Measurements from ENCODE around the gene SSX2IP. TPM values are rescaled to one million over a fixed set of nuclear protein-coding genes. Genes with fewer than 3 reads are reported as not detected.
"Not testable (repeated sequence)": the region's sequence is repeated elsewhere in the genome, so short reads cannot be mapped to it uniquely, and the experiment has no call there.

The SSX2IP gene
- total RNA-seq: 10 to 100 TPM in 1 of 2 donors, 1 to 10 TPM in 1; 8.5 to 13.8 TPM

DNA sequence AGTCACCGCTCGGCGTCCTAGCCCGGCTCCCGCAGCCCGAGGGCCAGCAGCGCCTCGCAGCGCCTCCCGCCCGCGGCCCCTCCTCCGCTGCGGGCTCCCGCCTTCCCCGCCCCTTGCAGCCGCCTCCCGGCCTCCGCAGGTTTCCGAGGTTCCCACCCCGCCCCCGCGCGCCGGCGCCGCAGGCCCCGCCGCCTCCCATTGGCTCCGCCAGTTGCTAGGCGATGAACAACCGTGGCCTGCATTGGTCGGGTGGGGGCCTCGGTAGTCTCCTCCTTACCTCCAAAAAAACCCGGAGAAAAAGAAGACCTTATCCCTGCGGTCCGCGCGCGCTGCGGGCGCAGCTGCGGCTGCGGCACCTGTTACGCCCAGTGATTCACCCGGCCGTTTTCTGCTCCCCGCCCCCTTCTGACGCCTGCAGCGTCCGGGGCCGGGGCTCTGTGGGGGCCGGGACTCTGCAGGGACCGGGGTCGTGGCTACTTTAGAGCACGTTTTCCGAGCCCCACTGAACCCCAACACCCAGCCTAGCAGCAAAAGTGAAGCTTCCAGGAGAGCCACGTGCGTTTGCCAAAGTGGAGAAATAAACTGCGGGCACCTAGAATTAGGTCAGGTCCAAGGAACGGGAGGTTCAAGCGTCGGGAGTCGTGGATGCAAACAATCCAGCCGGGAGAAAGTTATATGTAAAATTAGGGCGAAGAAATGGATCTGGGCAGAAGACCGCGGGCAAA lies at the start of gene SSX2IP:
Gene SSX2IP (minus strand): TSS at position 65 of the 725 bp plus-strand sequence. CDS start 19,242 bp downstream, outside the sequence.
- ATAC-seq (replicated peaks in 1 of 2): peak; percentile 91 to 92
- Mint-ChIP-seq H3K4me1 (ENCODE audit: low read depth) (peaks cover 76% of the 10 kb centered on the region), H3K36me3 (ENCODE audit: insufficient read depth in 2 of 2) (peaks cover 0 to 4% of the 10 kb centered on the region in 2 donors)

DNA sequence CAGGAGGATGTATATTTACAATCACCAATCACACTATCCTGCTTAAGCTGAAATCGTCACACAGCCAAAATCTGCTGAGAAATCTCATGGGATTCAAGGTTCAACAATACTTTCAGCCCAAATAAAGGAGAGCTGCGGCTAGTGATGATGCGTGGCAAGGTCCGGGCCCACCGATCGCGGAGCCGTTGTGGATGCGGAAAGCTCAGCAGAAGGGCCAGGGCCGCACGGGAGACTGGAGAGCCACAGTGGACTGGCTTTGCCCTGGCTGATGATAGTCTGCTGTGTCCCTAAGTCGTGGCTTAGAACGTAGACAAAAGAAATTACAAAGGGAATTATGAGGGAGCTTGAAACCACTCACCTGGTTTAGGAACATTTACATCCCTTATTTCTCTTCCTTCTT lies 48.0 kb upstream of the SSX2IP start:
- ATAC-seq (replicated peaks in 1 of 2) (no peak), DNase-seq (no peak)
- Mint-ChIP-seq H3K27ac (no peak overlapping the region), H3K9me3 (no peaks in the 10 kb centered on the region), H3K27me3 (ENCODE audit: low read depth) (peaks cover 17% of the 10 kb centered on the region), H3K4me1 (ENCODE audit: low read depth) (peaks cover 21% of the 10 kb centered on the region), H3K4me3 (no peak overlapping the region), H3K36me3 (ENCODE audit: insufficient read depth in 2 of 2) (peaks cover 0 to 1% of the 10 kb centered on the region in 2 donors)

More for the DNA sequence above, at the start of gene SSX2IP:
- Mint-ChIP-seq H3K27me3 (ENCODE audit: low read depth) (no peaks in the 10 kb centered on the region), H3K27ac (peak within 1 kb of the TSS; percentile 92), H3K9me3 (no peaks in the 10 kb centered on the region), H3K4me3 (peak within 1 kb of the TSS; percentile 99 to 100)
- peak; percentile 98 to 99 for DNase-seq

- Mint-ChIP-seq H3K4me3 (no peak overlapping the region), H3K27ac (no peak overlapping the region), H3K4me1 (ENCODE audit: low read depth) (peaks cover 15% of the 10 kb centered on the region), H3K36me3 (ENCODE audit: insufficient read depth in 2 of 2) (peaks cover 0 to 1% of the 10 kb centered on the region in 2 donors), H3K9me3 (no peaks in the 10 kb centered on the region), H3K27me3 (ENCODE audit: low read depth) (peaks cover 17% of the 10 kb centered on the region)
- DNase-seq: no peak
- ATAC-seq (replicated peaks in 1 of 2): no peak
Observed at GRCh38 chr1:84737590-84737989, 47.3 kb upstream of the SSX2IP start.

- Mint-ChIP-seq H3K27me3 (ENCODE audit: low read depth) (peaks cover 17% of the 10 kb centered on the region), H3K9me3 (no peaks in the 10 kb centered on the region), H3K27ac (no peak overlapping the region), H3K36me3 (ENCODE audit: insufficient read depth in 2 of 2) (peaks cover 0 to 1% of the 10 kb centered on the region in 2 donors), H3K4me3 (no peak overlapping the region), H3K4me1 (ENCODE audit: low read depth) (peaks cover 9% of the 10 kb centered on the region)
- ATAC-seq (replicated peaks in 1 of 2) (peak in 1 of 2 donors; percentile 62), DNase-seq (no peak)
Observed at GRCh38 chr1:84736944-84737343, 46.7 kb upstream of the SSX2IP start.

DNA sequence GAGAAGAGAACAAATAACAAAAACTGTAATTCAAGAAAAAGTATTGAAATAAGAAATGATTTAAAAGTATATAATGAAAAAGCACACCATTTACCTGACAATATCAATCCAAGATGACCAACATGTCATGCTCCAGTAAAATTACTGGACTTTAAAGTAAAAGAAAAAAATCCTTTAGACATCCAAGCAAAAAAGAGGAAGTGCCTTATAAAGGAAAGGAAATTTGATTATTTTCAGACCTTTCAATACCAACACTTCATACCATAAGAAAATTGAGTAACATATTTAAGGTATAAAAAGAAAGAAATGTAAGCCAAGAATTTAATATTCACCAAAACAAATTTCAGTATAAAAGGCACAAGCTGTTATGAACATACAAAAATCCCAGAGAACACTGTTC lies 46.2 kb upstream of the SSX2IP start:
- no peaks in the 10 kb centered on the region for H3K9me3 Mint-ChIP-seq
- H3K27ac Mint-ChIP-seq: no peak overlapping the region
- no peaks in the 10 kb centered on the region for H3K36me3 Mint-ChIP-seq (ENCODE audit: insufficient read depth in 2 of 2)
- H3K27me3 Mint-ChIP-seq (ENCODE audit: low read depth): peaks cover 21% of the 10 kb centered on the region
- H3K4me3 Mint-ChIP-seq: no peak overlapping the region
- DNase-seq (no peak), ATAC-seq (replicated peaks in 1 of 2) (no peak)
- H3K4me1 Mint-ChIP-seq (ENCODE audit: low read depth): peaks cover 4% of the 10 kb centered on the region

DNA sequence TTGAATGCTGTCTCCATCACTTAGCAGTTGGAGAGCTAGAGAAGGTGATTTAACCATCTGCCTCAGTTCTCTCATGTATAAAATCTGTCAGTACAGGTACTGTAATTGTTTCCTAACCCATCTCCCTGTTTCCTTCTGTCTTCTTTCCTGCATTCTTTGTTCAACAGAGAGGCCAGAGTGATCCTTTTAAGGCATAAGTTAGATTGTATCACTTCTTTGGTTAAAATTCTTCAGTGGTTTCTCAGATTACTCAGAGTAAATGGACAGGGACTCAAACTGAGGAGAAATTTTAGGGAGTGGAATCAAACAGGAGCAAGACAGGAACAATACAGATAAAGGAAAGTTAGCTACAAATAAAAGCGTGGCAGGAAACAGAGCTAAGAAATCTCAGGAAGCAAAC lies 45.2 kb upstream of the SSX2IP start:
- DNase-seq: no peak
- peaks cover 30% of the 10 kb centered on the region for H3K27me3 Mint-ChIP-seq (ENCODE audit: low read depth)
- ATAC-seq (replicated peaks in 1 of 2): no peak
- no peak overlapping the region for H3K27ac Mint-ChIP-seq
- no peaks in the 10 kb centered on the region for H3K9me3 Mint-ChIP-seq
- H3K4me1 Mint-ChIP-seq (ENCODE audit: low read depth): peaks cover 4% of the 10 kb centered on the region
- H3K4me3 Mint-ChIP-seq: no peak overlapping the region
- no peaks in the 10 kb centered on the region for H3K36me3 Mint-ChIP-seq (ENCODE audit: insufficient read depth in 2 of 2)

DNA sequence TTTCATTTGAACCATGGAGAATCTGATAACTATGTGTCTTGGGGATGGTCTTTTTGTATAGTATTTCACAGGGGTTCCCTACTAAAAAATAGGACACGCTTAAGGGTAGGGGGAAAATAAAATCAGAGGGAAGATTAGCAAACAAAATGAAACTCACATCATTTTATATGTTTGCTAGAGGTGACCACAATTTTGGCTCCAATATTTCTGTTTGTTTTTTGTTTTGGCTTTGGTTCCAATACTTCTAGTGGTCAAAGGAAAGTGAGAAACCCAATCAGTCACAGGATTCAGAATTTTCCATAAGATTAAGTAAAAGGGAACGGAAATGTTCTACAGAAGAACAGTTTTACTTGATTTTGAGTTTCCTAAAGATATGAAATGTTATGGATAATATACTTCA lies 42.3 kb upstream of the SSX2IP start:
- ATAC-seq (replicated peaks in 1 of 2): no peak
- DNase-seq: no peak
- no peak overlapping the region for H3K4me3 Mint-ChIP-seq
- H3K36me3 Mint-ChIP-seq (ENCODE audit: insufficient read depth in 2 of 2): no peaks in the 10 kb centered on the region
- H3K9me3 Mint-ChIP-seq: no peaks in the 10 kb centered on the region
- H3K27ac Mint-ChIP-seq: no peak overlapping the region
- peaks cover 4% of the 10 kb centered on the region for H3K4me1 Mint-ChIP-seq (ENCODE audit: low read depth)
- H3K27me3 Mint-ChIP-seq (ENCODE audit: low read depth): peaks cover 34% of the 10 kb centered on the region

- Mint-ChIP-seq H3K9me3 (no peaks in the 10 kb centered on the region), H3K4me1 (ENCODE audit: low read depth) (no peaks in the 10 kb centered on the region), H3K4me3 (no peak overlapping the region), H3K27ac (no peak overlapping the region), H3K36me3 (ENCODE audit: insufficient read depth in 2 of 2) (no peaks in the 10 kb centered on the region), H3K27me3 (ENCODE audit: low read depth) (peaks cover 34% of the 10 kb centered on the region)
- DNase-seq (no peak), ATAC-seq (replicated peaks in 1 of 2) (no peak)
Observed at GRCh38 chr1:84731519-84731918, 41.3 kb upstream of the SSX2IP start.

- peaks cover 17% of the 10 kb centered on the region for H3K27me3 Mint-ChIP-seq (ENCODE audit: low read depth)
- H3K4me3 Mint-ChIP-seq; H3K27ac Mint-ChIP-seq; H3K4me1 Mint-ChIP-seq (ENCODE audit: low read depth); H3K36me3 Mint-ChIP-seq (ENCODE audit: insufficient read depth in 2 of 2); ATAC-seq (replicated peaks in 1 of 2); H3K9me3 Mint-ChIP-seq; DNase-seq: not testable (repeated sequence)
Observed at GRCh38 chr1:84727711-84728110, 37.5 kb upstream of the SSX2IP start.

DNA sequence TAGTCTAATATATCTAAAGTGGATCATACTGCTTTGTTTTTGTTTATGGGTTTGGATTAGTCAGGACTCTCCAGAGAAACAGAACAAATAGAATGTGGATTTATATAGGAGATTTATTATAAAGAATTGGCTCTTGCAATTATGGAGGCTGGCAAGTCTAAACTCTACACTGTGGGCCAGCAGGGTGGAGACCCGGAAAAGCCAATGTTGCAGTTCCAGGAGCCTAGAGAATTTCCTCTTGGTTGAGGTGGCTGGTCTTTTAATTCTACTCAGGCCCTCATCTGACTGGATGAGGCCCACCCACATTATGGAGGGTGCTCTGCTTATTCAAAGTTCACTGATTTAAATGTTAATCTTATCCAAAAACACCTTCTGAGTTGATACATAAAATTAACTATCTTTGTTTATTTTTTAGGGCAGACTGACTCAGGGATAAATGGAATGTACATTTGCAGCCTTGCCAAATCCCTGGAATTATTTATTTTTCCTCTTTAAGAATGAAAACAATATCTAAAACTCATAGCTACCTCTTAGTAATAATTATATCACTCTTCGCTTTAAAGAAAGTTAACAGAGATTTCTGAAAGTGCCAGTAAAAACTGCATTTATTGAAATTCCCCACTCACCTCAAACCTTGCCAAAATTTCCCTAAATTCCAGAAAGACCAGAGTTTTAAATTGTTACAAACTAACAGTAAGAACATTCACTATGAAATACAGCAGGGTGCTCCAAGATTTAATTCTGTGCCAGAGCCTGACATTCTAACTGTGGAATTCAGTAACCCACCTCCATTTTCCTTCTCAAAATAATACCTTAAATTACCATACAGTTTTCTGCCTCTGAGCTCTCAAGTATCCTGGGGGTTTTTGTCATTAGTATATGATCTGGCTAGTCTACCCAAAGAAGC lies 36.6 kb upstream of the SSX2IP start:
- H3K4me1 Mint-ChIP-seq (ENCODE audit: low read depth): peaks cover 9% of the 10 kb centered on the region
- DNase-seq: no peak
- no peaks in the 10 kb centered on the region for H3K9me3 Mint-ChIP-seq
- no peaks in the 10 kb centered on the region for H3K36me3 Mint-ChIP-seq (ENCODE audit: insufficient read depth in 2 of 2)
- no peak overlapping the region for H3K27ac Mint-ChIP-seq
- no peak overlapping the region for H3K4me3 Mint-ChIP-seq
- H3K27me3 Mint-ChIP-seq (ENCODE audit: low read depth): peaks cover 17% of the 10 kb centered on the region
- ATAC-seq (replicated peaks in 1 of 2): no peak

DNA sequence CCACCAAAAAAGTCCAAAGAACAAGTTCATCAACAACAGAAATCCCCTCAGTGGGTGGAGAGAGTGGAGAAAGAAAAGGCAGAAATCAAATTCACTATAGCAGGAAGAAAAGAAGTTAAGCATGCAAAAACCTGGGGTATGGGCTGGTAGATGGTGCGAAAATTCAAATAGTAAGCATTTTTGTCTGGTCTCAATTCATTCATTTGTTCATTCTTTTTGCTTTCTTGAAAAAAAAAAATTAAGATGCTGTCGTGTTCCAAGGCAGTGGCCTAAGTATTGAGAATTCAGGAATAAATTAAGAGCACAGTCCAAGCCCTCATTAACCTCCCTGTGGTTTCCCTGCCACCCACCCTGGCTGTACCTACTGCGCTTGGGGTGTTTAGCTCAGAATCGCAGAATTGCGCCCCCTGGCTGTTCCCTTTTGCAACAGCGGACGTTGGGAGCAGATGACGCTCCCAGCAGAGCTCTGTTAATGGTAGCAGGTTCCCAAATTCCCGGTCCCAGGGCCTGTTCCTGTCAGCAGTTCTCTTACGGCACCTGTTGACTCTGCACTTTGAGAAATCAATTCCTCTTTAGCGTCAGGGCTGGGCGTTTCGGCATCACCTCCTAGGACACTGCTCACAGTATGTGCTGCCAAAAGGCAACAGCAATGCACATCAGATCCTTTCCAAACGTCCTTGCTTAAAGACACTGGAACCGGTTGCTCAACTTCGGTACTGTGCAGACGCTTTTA lies 34.0 kb upstream of the SSX2IP start:
- H3K27me3 Mint-ChIP-seq (ENCODE audit: low read depth): no peaks in the 10 kb centered on the region
- H3K4me3 Mint-ChIP-seq: no peak overlapping the region
- H3K4me1 Mint-ChIP-seq (ENCODE audit: low read depth): peaks cover 31% of the 10 kb centered on the region
- no peaks in the 10 kb centered on the region for H3K9me3 Mint-ChIP-seq
- ATAC-seq (replicated peaks in 1 of 2) (peak; percentile 37 to 57), DNase-seq (peak; percentile 48)
- H3K36me3 Mint-ChIP-seq (ENCODE audit: insufficient read depth in 2 of 2): no peaks in the 10 kb centered on the region
- H3K27ac Mint-ChIP-seq: no peak overlapping the region

DNA sequence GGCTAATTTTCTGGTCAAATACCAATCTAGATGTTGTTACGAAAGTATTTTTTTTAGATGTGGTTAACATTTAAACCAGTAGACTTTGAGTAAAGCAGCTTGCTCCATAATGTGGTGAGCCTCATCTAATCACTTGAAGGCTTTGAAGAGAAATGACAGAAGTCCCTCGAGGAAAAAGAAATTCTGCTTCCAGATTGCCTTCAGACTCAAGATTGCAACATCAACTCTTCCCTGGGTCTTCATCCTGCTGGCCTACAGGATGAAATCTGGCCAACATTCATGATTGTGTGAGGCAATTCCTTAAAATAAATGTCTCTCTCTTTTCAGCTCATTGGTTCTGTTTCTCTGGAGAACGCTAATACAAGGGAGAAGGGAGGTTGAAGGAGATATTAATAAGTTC lies 32.5 kb upstream of the SSX2IP start:
- peaks cover 31% of the 10 kb centered on the region for H3K4me1 Mint-ChIP-seq (ENCODE audit: low read depth)
- H3K27ac Mint-ChIP-seq: no peak overlapping the region
- no peaks in the 10 kb centered on the region for H3K36me3 Mint-ChIP-seq (ENCODE audit: insufficient read depth in 2 of 2)
- no peak overlapping the region for H3K4me3 Mint-ChIP-seq
- ATAC-seq (replicated peaks in 1 of 2) (no peak), DNase-seq (no peak)
- H3K27me3 Mint-ChIP-seq (ENCODE audit: low read depth): no peaks in the 10 kb centered on the region
- no peaks in the 10 kb centered on the region for H3K9me3 Mint-ChIP-seq

- H3K36me3 Mint-ChIP-seq (ENCODE audit: insufficient read depth in 2 of 2); ATAC-seq (replicated peaks in 1 of 2); H3K27ac Mint-ChIP-seq; H3K4me3 Mint-ChIP-seq; DNase-seq; H3K27me3 Mint-ChIP-seq (ENCODE audit: low read depth); H3K9me3 Mint-ChIP-seq: not testable (repeated sequence)
- H3K4me1 Mint-ChIP-seq (ENCODE audit: low read depth): peaks cover 35% of the 10 kb centered on the region
Observed at GRCh38 chr1:84721872-84722271, 31.6 kb upstream of the SSX2IP start.
